Chondrocyte (in vitro differentiated cells): ENCODE measurements around the gene RNF32. TPM values are rescaled to one million over a fixed set of nuclear protein-coding genes. Genes with fewer than 3 reads are reported as not detected.
"Not testable (repeated sequence)": the region's sequence is repeated elsewhere in the genome, so short reads cannot be mapped to it uniquely, and the experiment has no call there.

Experiments used
- DNase-seq: peaks from one replicate; pipeline ENCODE4 v3.0.0; 2021; ENCODE audit warnings: mixed read lengths, low spot score
- H3K27ac Mint-ChIP-seq: one replicate; pipeline ENCODE4 v1.8.0; 2021; ENCODE audit warnings: mild to moderate bottlenecking, moderate library complexity, mixed read lengths; ENCODE audit not compliant: unreplicated experiment
- H3K27me3 Mint-ChIP-seq: 2 replicates; pipeline ENCODE4 v1.8.0; 2021; ENCODE audit warnings: low read depth, mixed read lengths
- H3K36me3 Mint-ChIP-seq: 2 replicates; pipeline ENCODE4 v1.8.0; 2021; ENCODE audit warnings: low read depth, mixed read lengths
- H3K4me1 Mint-ChIP-seq: 2 replicates; pipeline ENCODE4 v1.8.0; 2021; ENCODE audit warnings: low read depth, mild to moderate bottlenecking, mixed read lengths
- H3K4me3 Mint-ChIP-seq: one replicate; pipeline ENCODE4 v1.8.0; 2021; ENCODE audit warnings: mild to moderate bottlenecking, moderate library complexity, mixed read lengths; ENCODE audit not compliant: unreplicated experiment
- H3K9me3 Mint-ChIP-seq: 2 replicates; pipeline ENCODE4 v1.8.0; 2021; ENCODE audit warnings: low read depth, mixed read lengths
- CTCF ChIP-seq: fragments of 200-600 bp; sonication (generic); IDR thresholded peaks from 2 replicates; pipeline ENCODE4 v1.5.0; 2021; ENCODE audit warnings: antibody characterized with exemption, mild to moderate bottlenecking, moderate library complexity
- total RNA-seq: library from RNA; stranded (reverse); gene quantifications from 3 replicates; pipeline ENCODE4 v1.2.1, GENCODE V29; 2021

The RNF32 gene
- total RNA-seq, 1 donor from 2014 or later: 0.52 TPM

- Mint-ChIP-seq H3K36me3 (peaks cover 8% of the 10 kb centered on the region), H3K27ac (no peak overlapping the region), H3K4me1 (peaks cover 9% of the 10 kb centered on the region), H3K27me3 (peaks cover 11% of the 10 kb centered on the region), H3K9me3 (peaks cover 12% of the 10 kb centered on the region), H3K4me3 (peak overlapping the region; percentile 71)
- no peak for DNase-seq
- TF ChIP-seq CTCF: no peak
Measured at GRCh38 chr7:156616269-156617202, 24.0 kb upstream of the RNF32 start.

GRCh38 chr7:156617215-156617614, 23.4 kb upstream of the RNF32 start:
- Mint-ChIP-seq H3K36me3 (peaks cover 10% of the 10 kb centered on the region), H3K9me3 (peaks cover 16% of the 10 kb centered on the region), H3K27me3 (peaks cover 11% of the 10 kb centered on the region), H3K4me1 (peaks cover 9% of the 10 kb centered on the region), H3K4me3 (peak overlapping the region; percentile 71), H3K27ac (no peak overlapping the region)
- TF ChIP-seq CTCF: no peak
- no peak for DNase-seq

- peaks cover 11% of the 10 kb centered on the region for H3K27me3 Mint-ChIP-seq
Measured at GRCh38 chr7:156618078-156618779, 22.3 kb upstream of the RNF32 start.

GRCh38 chr7:156618780-156619367, 21.7 kb upstream of the RNF32 start:
- peaks cover 11% of the 10 kb centered on the region for H3K27me3 Mint-ChIP-seq

More at GRCh38 chr7:156618078-156618779, 22.3 kb upstream of the RNF32 start:
- H3K4me3 Mint-ChIP-seq: no peak overlapping the region
- H3K4me1 Mint-ChIP-seq: peaks cover 9% of the 10 kb centered on the region
- peaks cover 13% of the 10 kb centered on the region for H3K36me3 Mint-ChIP-seq
- no peak for DNase-seq
- no peak for TF ChIP-seq CTCF
- peaks cover 21% of the 10 kb centered on the region for H3K9me3 Mint-ChIP-seq
- no peak overlapping the region for H3K27ac Mint-ChIP-seq

GRCh38 chr7:156619488-156620290, 20.9 kb upstream of the RNF32 start:
- Mint-ChIP-seq H3K9me3 (peaks cover 25% of the 10 kb centered on the region), H3K27me3 (peaks cover 11% of the 10 kb centered on the region)
- not testable (repeated sequence) for H3K4me3 Mint-ChIP-seq

More at GRCh38 chr7:156618780-156619367, 21.7 kb upstream of the RNF32 start:
- Mint-ChIP-seq H3K9me3 (peaks cover 25% of the 10 kb centered on the region), H3K4me1 (peaks cover 9% of the 10 kb centered on the region), H3K36me3 (peaks cover 15% of the 10 kb centered on the region), H3K27ac (no peak overlapping the region), H3K4me3 (no peak overlapping the region)
- TF ChIP-seq CTCF: no peak
- DNase-seq: no peak

More at GRCh38 chr7:156619488-156620290, 20.9 kb upstream of the RNF32 start:
- not testable (repeated sequence) for H3K27ac Mint-ChIP-seq, H3K4me1 Mint-ChIP-seq, DNase-seq
- H3K36me3 Mint-ChIP-seq: peaks cover 15% of the 10 kb centered on the region
